PC-3 (cell line): Measurements from ENCODE around the gene TANK. TPM values are rescaled to one million over a fixed set of nuclear protein-coding genes. Genes with fewer than 3 reads are reported as not detected.
"Not testable (repeated sequence)": the region's sequence is repeated elsewhere in the genome, so short reads cannot be mapped to it uniquely, and the experiment has no call there.

Source experiments
- ATAC-seq: fragments of 200-7000 bp; cut with Tn5 transposase; 2 replicates; pipeline ENCODE4 v1.9.1; 2020; ENCODE audit warnings: mild to moderate bottlenecking, moderate library complexity
- BruUV-seq: library from RNA; stranded (reverse); fragments of 400-500 nt; replicated peaks from 2 replicates; lab custom pipeline; 2021; lab: Mats Ljungman, UMichigan
- CTCF ChIA-PET: fragments of 300-600 bp; sonication (Branson Sonifier 250); formaldehyde crosslinking; loops from one replicate; lab custom pipeline; 2022; ENCODE audit warnings: antibody characterized with exemption; lab: Charles Lee
- POLR2A ChIA-PET: fragments of 300-600 bp; sonication (Branson Sonifier 250); formaldehyde crosslinking; loops from one replicate; lab custom pipeline; 2022; ENCODE audit warnings: antibody characterized with exemption; ENCODE audit not compliant: unreplicated experiment; lab: Charles Lee
- DNase-seq: peaks from one replicate; pipeline ENCODE4 v3.0.0-alpha.2; 2015
- H2AFZ ChIP-seq: fragments of 300-600 bp; sonication (generic); 2 replicates; pipeline ENCODE4 v1.6.0; 2016; ENCODE audit warnings: antibody characterized with exemption, low read length
- H3F3A ChIP-seq: fragments of 300-600 bp; sonication (generic); one replicate; pipeline ENCODE4 v1.6.0; 2017; ENCODE audit warnings: antibody characterized with exemption, low read length, control low read depth, mild to moderate bottlenecking; ENCODE audit not compliant: unreplicated experiment
- H3K27ac ChIP-seq: fragments of 300-600 bp; sonication (generic); 2 replicates; pipeline ENCODE4 v1.5.1; 2016; ENCODE audit warnings: mild to moderate bottlenecking, low read length
- H3K27me3 ChIP-seq: fragments of 300-600 bp; sonication (generic); 2 replicates; pipeline ENCODE4 v1.6.1; 2016; ENCODE audit warnings: low read length, mixed read lengths
- H3K36me3 ChIP-seq: fragments of 300-600 bp; sonication (generic); 2 replicates; pipeline ENCODE4 v1.6.1; 2016; ENCODE audit warnings: low read depth, mixed run types, low read length, mixed read lengths
- H3K4me1 ChIP-seq: fragments of 300-600 bp; sonication (generic); 2 replicates; pipeline ENCODE4 v1.5.1; 2016; ENCODE audit warnings: low read length; ENCODE audit not compliant: insufficient read depth
- H3K4me2 ChIP-seq: fragments of 300-600 bp; sonication (generic); 2 replicates; pipeline ENCODE4 v1.6.0; 2016; ENCODE audit warnings: low read length
- H3K4me3 ChIP-seq: fragments of 300-600 bp; sonication (generic); 2 replicates; pipeline ENCODE4 v1.5.1; 2016; ENCODE audit warnings: mild to moderate bottlenecking, low read length, mixed read lengths
- H3K79me2 ChIP-seq: fragments of 300-600 bp; sonication (generic); 2 replicates; pipeline ENCODE4 v1.6.1; 2017; ENCODE audit warnings: low read length, mixed read lengths
- H3K9ac ChIP-seq: fragments of 300-600 bp; sonication (generic); 2 replicates; pipeline ENCODE4 v1.6.0; 2016; ENCODE audit warnings: mild to moderate bottlenecking, low read length
- H3K9me2 ChIP-seq: fragments of 300-600 bp; sonication (generic); replicated peaks from 2 replicates; pipeline ENCODE4 v1.6.1; 2016; ENCODE audit warnings: mixed run types, low read length, mixed read lengths
- H3K9me3 ChIP-seq: fragments of 300-600 bp; sonication (generic); 2 replicates; pipeline ENCODE4 v1.6.1; 2016; ENCODE audit warnings: low read length, mixed read lengths
- H4K20me1 ChIP-seq: fragments of 300-600 bp; sonication (generic); 2 replicates; pipeline ENCODE4 v1.6.1; 2016; ENCODE audit warnings: low read length, mixed read lengths
- EZH2 ChIP-seq: fragments of 300-600 bp; sonication (generic); IDR thresholded peaks from one replicate; pipeline ENCODE4 v1.6.1; 2017; ENCODE audit warnings: antibody characterized with exemption, mild to moderate bottlenecking, low read length; ENCODE audit not compliant: unreplicated experiment
- EZH2phosphoT487 ChIP-seq: fragments of 300-600 bp; sonication (generic); IDR thresholded peaks from 2 replicates; pipeline ENCODE4 v1.6.1; 2018; ENCODE audit warnings: mild to moderate bottlenecking, antibody characterized with exemption, low read length, borderline replicate concordance
- intact Hi-C: fragments of 100-400 bp; cut with micrococcal nuclease; formaldehyde crosslinking; loops from 2 replicates; pipeline ENCODE4 v1.9.0; 2023
- total RNA-seq: library from RNA; depleted of rRNA; stranded (reverse); fragments of >200 nt; gene quantifications from 2 replicates; pipeline ENCODE4 v1.2.3, GENCODE V29; 2014
- TF ChIP-seq, protein P1 (sequence below): fragments of 300-600 bp; sonication (generic); conservative IDR thresholded peaks from 2 replicates; pipeline ENCODE4 v1.5.1; 2017; ENCODE audit warnings: antibody characterized with exemption, low read depth, mild to moderate bottlenecking, low read length

The TANK gene
- total RNA-seq, 1 experiment from 2014 or later = 23.7 TPM

DNA sequence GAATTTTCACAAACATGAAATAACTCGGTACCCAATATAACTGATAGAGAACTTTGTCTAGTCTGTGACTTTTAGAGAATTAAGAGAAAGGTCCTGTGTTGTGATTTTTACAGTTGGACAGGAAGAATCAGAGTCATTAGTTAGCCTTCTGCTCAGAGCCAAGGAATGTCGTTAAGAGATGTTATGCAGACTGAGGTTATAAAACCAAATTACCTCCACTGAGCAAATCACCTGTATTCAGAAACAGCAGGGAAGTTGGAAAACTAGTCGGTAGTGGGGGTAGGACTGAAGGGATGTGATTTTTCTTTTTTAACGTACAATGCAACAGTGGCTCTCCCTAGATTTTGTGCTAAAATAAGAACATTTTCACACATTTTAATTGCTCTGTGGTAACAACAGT, 18.5 kb downstream of the TANK start:
- intact Hi-C loops = no loop called here
- Histone ChIP-seq H3K4me2 (no peak overlapping the region), H3K4me3 (no peak overlapping the region), H3K27ac (no peak overlapping the region), H3K4me1 (no peaks in the 10 kb centered on the region), H4K20me1 (no peaks in the 10 kb centered on the region), H3K79me2 (no peaks in the 10 kb centered on the region), H3K36me3 (peaks cover 16% of the 10 kb centered on the region; the same call in 1 of the 2 replicates), H3K9me2 (no peaks in the 10 kb centered on the region), H3K27me3 (no peaks in the 10 kb centered on the region), H3F3A (no peaks in the 10 kb centered on the region), H3K9me3 (no peaks in the 10 kb centered on the region), H3K9ac (no peak overlapping the region), H2AFZ (no peak overlapping the region)
- ATAC-seq = no peak
- ChIA-PET CTCF (no interaction called here), POLR2A (no interaction called here)
- DNase-seq = no peak
- TF ChIP-seq, protein P1, sequence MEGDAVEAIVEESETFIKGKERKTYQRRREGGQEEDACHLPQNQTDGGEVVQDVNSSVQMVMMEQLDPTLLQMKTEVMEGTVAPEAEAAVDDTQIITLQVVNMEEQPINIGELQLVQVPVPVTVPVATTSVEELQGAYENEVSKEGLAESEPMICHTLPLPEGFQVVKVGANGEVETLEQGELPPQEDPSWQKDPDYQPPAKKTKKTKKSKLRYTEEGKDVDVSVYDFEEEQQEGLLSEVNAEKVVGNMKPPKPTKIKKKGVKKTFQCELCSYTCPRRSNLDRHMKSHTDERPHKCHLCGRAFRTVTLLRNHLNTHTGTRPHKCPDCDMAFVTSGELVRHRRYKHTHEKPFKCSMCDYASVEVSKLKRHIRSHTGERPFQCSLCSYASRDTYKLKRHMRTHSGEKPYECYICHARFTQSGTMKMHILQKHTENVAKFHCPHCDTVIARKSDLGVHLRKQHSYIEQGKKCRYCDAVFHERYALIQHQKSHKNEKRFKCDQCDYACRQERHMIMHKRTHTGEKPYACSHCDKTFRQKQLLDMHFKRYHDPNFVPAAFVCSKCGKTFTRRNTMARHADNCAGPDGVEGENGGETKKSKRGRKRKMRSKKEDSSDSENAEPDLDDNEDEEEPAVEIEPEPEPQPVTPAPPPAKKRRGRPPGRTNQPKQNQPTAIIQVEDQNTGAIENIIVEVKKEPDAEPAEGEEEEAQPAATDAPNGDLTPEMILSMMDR = no peak
- TF ChIP-seq EZH2phosphoT487 (no peak), EZH2 (no peak)
- BruUV-seq = no TSS peak

DNA sequence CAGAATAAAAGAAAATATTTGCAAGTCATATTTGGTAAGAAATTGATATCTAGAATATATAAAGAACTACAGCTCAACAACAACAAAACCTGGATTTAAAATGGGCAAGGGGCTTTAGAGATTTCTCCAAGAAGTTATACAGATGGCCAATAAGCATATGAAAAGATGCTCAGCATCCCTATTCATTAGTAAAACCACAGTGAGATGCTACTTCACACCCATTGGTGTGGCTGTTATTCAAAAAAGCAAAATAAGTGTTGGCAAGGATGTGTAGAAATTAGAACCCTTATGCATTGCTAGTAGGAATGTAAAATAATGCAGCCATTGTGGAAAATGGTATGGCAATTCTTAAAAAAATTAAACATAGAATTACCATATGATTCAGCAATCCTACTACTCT, 29.8 kb downstream of the TANK start:
- no peak for DNase-seq
- Histone ChIP-seq H3F3A (no peaks in the 10 kb centered on the region), H2AFZ (no peak overlapping the region), H3K9me2 (no peaks in the 10 kb centered on the region), H3K4me2 (no peak overlapping the region), H3K79me2 (no peaks in the 10 kb centered on the region), H3K4me3 (no peak overlapping the region), H4K20me1 (no peaks in the 10 kb centered on the region), H3K27me3 (no peaks in the 10 kb centered on the region), H3K9ac (no peak overlapping the region), H3K36me3 (peaks cover 4% of the 10 kb centered on the region; the same call in 1 of the 2 replicates), H3K4me1 (no peaks in the 10 kb centered on the region), H3K9me3 (no peaks in the 10 kb centered on the region), H3K27ac (no peak overlapping the region)
- no peak for ATAC-seq
- no TSS peak for BruUV-seq
- intact Hi-C loops = no loop called here
- ChIA-PET POLR2A (no interaction called here), CTCF (no interaction called here)
- TF ChIP-seq EZH2 = no peak
- TF ChIP-seq EZH2phosphoT487 = no peak
- TF ChIP-seq, protein P1 = no peak

DNA sequence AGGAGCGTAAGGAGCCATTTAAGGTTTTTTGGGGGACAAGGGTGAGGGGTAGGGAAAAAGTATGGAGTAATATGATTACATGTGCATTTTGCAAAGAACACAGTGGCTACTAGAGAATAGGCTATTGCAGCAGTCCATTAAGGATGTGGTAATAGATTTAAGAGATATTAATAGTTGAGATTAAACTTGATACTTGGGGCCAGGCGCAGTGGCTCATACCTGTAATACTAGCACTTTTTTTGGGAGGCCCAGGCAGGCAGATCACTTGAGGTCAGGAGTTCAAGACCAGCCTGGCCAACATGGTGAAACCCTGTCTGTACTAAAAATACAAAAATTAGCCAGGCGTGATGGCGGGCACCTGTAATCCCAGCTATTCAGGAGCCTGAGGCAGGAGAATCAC, 35.4 kb downstream of the TANK start:
- H3F3A ChIP-seq, H3K4me1 ChIP-seq, CTCF ChIA-PET, H3K36me3 ChIP-seq, H3K4me2 ChIP-seq, ATAC-seq, DNase-seq, H2AFZ ChIP-seq, BruUV-seq, H3K9me3 ChIP-seq, POLR2A ChIA-PET, H3K27ac ChIP-seq, H3K27me3 ChIP-seq, intact Hi-C loops, H3K79me2 ChIP-seq, H4K20me1 ChIP-seq, H3K9me2 ChIP-seq, H3K4me3 ChIP-seq, H3K9ac ChIP-seq: not testable (repeated sequence)
